Activated CD4-positive, alpha-beta T cell treated with anti-CD3 and anti-CD28 coated beads for 4 hours (primary cell): ENCODE results near the gene ZNF597.

Source experiments
- DNase-seq, 2 donors: peaks; one replicate each; pipeline ENCODE4 v3.0.0-alpha.2; 2020

The ZNF597 gene, protein sequence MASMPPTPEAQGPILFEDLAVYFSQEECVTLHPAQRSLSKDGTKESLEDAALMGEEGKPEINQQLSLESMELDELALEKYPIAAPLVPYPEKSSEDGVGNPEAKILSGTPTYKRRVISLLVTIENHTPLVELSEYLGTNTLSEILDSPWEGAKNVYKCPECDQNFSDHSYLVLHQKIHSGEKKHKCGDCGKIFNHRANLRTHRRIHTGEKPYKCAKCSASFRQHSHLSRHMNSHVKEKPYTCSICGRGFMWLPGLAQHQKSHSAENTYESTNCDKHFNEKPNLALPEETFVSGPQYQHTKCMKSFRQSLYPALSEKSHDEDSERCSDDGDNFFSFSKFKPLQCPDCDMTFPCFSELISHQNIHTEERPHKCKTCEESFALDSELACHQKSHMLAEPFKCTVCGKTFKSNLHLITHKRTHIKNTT

DNA sequence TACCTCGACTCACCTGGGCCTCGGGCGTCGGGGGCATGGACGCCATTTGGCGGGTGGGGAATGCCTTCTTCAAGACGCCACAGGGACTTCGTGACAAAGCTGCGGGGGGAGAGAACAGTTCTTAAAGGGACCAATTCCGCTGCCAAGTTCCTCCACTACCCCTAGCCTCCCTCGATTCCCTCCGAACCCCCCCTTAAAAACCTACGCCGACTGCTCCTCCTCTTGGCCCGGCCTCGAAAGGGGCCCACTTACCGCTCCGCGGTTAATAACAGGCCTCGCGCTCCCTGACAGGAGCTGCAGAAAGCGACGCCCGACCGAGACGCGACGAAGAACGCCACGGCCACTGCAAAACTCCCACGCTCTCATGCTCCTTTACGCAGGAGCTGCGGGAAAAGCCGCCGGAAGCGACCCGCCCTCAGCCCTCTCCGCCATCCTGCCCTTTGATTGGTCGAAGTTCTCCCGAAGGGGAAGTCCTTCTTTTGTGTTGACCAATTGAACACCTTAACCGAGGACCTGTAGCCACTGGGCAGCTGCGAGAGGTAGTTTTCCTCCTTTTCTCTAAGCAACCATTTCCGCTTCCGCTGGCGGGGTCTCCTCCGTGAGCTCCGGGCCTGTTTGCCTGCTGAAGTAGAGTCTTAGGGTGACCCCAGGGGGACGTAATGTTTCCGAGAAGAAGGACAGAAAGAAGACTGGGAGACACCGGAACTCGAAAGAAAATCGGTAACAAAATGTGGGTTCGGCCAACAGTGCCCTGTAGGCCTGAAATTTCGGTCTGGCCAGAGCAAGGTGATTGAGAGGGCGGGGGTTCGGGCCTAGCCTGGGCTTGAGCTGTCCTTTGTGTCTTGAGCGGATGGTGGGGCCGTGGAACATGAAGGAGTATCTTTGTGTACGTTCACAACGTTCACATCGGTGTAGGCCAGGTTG, at the start of gene ZNF597, which contains the start of gene NAA60:
Gene ZNF597, minus strand, starts transcription at position 397 of the 924 bp plus-strand sequence. Its CDS starts 351 bp downstream, at position 46.
Gene NAA60, plus strand, starts transcription at position 573 of the 924 bp plus-strand sequence. CDS start 32,548 bp downstream, outside the sequence.
- DNase-seq: peak; percentile 71 to 77

DNA sequence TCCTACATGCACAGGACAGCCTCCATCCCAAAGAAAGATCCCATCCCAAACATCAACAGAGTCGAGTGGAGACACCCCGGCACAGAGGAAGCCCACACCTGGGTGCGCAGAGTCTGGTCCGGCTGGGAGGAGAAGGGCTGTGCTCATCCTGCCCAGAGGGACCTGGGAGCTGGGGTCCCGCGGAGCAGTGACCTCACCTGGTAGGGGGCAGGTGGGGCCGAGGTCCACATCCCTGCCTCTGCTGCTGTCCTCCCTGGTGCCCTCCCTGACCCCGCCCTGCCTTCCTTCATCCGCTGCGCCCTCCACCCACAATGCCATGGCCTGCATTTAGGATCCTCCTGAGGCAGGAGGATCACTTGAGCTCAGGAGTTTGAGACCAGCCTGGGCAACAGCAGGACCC, 49.1 kb upstream of the ZNF597 start:
- no peak for DNase-seq

DNA sequence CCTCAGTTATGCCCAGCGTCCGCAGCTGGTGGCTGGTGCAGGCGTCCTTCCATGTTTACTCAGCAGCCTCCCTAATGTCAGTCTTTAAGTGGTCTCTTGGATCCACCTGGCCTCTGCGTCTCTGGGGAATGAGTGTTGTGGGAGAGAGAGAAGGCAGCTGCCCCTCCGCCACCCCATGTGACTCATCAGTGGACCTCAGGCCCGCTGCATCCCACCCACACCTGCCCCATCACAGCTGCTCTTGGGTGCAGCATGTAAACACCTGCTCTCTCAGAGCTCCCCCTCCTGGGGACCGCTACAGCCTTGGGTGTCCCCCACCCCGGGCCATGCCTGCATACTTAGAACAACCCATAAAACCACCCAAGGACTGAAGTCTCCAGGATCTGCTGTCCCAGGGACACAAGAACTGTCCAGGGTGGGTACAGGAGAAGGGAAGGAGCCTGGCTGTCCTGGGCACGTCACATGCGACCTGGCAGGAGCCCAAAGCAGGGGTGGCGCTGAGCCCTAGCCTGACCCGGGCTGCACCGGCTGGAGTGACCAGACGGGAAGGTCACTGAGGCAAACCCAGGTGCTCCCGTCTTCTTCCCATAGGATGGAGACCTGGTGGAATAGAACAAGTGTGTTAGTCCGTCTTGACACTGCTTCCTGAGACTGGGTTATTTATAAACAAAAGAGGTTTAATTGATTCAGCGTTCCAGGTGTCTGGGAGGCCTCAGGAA, 47.8 kb upstream of the ZNF597 start:
- DNase-seq: no peak

DNA sequence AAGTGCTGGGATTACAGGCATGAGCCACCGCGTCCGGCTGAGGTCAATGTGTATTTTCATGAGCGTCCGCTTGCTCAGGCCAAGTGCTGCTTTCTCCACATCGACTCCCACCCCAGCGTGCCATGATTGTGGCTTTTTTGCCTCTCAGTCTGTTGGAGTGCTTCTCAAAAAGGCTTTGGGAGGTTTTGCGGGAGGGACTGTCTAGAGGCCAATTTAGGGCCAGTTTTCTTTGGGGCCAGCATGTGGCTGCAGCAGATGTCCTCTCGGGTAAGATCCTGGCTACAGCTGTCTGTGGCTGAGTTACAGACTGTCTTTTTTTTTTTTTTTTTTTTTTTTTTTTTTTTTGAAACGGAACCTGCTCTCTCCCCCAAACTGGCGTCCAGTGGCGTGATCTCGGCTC, 45.5 kb upstream of the ZNF597 start:
- no peak for DNase-seq

DNA sequence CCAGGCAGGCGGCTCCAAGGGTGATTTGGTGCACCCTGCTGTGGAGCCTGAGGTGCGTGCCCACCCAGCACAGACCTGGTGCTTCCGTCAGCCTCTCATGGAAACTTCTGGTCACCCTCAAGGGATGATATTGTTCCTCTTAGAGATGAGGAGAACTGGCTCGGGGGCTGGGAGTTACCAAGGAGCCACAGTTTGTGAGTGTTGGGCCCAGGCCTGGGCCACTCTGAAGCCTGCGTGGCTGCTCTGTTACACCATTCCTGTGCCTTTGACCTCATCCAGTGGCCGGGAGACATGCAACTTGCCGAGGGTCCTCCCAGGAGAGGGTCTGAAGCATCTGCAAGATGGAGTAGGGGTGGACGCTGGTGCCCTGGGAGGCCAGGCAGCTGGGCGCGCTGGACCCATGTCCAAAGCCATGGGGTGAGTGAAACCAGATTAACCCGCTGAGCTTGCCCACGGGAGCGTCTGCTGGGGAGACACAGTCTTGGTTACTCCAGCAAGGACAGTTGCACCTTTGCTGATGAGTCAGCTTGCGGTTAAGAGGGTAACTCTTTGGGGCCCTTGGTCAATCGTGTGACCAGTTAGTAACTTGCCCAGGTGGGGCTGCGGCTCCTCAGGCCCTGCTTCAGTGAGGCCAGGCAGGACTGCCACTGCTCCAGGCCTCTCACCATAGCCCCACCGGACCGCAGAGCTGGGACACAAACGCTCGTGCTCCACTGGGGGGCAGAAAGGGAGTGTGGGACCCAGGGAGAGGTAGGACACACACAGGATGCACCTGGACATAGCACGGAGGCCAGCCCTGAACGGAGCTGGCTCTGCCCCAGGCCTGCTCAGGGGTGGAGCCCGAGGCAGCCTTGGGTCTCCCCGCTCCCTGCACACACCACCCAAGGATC, 44.5 kb upstream of the ZNF597 start:
- DNase-seq: no peak

GRCh38 chr16:3486506-3487215, 43.4 kb upstream of the ZNF597 start:
- no peak for DNase-seq

DNA sequence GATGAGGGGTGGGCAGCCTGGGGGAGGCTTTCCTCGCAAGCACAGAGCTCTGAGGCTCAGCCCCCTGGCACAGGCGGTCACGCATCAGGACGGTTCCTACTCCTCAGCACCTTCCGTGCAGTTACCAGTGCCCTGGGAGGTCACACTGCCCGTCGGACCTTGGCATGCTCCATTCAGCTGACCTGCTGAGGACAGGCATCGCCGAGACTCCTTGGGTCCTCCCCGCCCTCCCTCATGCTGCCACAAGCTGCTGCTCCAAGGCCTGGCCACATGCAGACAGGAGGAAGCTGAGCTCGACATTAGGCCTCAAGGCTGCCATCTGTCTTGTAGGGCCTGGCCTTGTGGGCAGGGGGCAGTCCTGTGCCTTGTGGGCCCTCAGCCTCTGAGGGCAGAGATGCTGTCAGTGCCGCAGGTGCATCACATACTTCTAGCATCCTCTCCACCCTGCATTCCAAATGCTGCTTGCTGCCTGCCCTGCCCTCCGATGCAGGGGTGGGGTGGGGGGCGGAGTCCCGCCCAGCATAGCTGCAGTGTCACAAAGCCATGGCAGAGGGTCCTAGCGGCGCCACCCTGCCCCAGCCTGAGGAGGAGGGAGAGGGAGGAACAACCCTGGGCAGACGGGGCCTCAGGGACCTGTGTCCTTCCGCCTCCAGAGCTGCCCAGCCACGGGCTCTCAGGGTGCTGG, 42.7 kb upstream of the ZNF597 start:
- DNase-seq: no peak

DNA sequence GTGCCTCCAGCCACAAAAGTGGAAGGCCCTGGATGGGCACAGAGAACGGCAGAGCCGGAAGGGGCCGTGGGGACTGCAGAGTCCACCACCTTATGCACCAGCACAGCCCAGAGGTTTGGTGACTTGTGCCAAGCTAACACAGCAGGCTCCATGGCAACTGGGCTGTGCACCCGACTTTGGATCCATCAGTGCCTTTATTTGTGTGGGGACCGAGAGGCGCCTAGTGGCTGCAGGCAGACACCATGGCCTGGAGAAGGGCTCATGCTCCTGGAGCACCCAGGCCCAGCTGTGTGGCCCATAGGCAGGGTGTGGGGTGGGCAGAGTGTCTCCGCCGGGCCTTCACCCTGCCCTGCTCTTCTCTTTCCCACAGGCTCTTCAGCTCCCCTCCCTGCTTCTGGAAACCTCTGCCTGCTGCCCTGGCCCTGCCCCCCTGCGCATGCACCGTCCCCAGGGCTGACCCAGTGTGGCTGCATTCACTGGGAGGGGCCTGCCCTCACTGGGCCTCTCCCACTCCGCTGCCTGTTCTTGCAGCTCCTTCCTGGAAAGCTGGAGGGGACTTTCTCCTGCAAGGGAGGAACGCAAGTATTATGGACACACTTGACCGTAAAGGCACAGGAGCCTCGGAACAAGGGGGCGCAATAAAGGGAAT, 41.9 kb upstream of the ZNF597 start:
- DNase-seq: no peak

GRCh38 chr16:3484318-3485096, 41.2 kb upstream of the ZNF597 start:
- no peak for DNase-seq

GRCh38 chr16:3482659-3483241, 39.4 kb upstream of the ZNF597 start:
- no peak for DNase-seq

DNA sequence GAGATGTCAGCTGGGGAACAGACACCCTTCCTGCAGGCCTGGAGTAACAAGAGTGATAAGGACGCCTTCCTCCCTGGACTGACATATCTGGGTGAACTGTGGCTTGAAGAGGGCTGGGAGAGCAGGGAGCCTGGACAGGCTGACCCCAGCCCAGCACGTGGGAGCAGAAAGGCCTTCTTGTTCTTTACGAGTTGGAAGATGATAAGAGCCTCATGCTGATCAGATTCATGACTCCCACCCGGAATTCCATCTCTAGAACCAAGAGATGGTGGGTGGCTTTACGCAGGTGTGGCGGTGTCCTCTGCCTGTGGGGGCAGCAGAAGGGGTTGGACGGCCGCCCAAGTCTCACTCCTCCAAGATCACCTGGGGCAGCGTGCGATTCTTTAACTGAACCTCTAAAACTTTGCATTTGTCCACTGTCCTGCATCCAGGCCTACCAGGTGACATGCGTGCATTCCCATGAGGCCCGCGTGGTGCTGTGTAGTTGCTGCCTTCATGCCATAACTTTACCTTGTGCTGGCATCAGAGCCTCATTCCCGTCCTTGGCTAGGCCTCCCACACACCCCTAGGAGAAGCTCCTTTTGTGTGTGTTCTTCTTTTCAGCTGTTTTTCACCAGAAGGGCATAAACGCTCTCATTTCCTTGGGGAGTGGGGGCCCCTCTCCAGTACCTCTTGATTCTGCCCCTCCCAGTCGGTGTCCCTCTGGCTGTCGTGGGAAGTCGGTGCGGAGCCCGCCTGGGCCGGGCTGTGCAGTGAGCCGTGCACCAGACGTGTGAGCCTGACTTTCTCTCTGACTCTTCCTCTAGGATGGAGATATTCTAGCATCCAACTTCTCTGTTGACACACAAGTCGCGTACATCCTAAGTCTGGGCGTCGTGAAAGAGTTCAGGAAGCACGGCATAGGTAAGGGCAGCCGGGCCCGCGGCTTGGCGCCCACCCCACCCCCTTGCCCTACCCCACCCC, 38.7 kb upstream of the ZNF597 start:
- no peak for DNase-seq

GRCh38 chr16:3480901-3481695, 37.8 kb upstream of the ZNF597 start:
- DNase-seq: no peak

GRCh38 chr16:3479654-3480216, 36.4 kb upstream of the ZNF597 start:
- no peak for DNase-seq

GRCh38 chr16:3478242-3478925, 35.1 kb upstream of the ZNF597 start:
- no peak for DNase-seq

DNA sequence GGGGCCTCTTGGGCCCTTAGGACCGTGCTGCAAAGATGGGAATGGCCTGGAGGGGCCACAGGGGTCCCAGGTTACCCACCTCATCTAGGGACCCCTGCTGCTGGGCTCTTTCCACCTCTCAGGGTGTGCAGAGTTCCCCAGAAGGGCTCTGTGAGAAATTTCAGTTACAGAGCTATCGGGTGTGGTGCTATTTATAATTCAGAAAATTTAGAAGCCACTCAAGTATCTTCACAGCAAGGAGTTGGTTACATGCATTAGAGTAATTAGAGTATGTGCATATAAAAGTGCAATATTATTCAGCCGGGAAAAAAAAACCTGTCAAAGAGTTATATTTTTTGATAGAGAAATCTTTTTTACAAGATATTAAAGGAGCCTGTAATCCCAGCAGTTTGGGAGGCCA, 33.1 kb upstream of the ZNF597 start:
- DNase-seq: no peak
